Stimulated activated naive B cell treated with anti-CD40 and anti-IgM and Interleukin-4, amounts not matched to agents 10 μg/mL and 1 μg/mL and 100 μg/mL, for 72 hours (primary cell): ENCODE measurements around the gene EI24.
"Not testable (repeated sequence)": the region's sequence is repeated elsewhere in the genome, so short reads cannot be mapped to it uniquely, and the experiment has no call there.

Source experiments
- ATAC-seq, 2 donors: fragments of 150-1000 bp; cut with Tn5 transposase; replicated peaks; 2 replicates each; pipeline ENCODE4 v1.10.0; 2021; ENCODE audit warnings: moderate library complexity in 1 of 2
- DNase-seq: peaks from one replicate; pipeline ENCODE4 v3.0.0; 2021
- H3K27ac Mint-ChIP-seq: one replicate; pipeline ENCODE4 v1.8.0; 2022; ENCODE audit warnings: mild to moderate bottlenecking, mixed read lengths
- H3K27me3 Mint-ChIP-seq, 2 donors: one replicate each; pipeline ENCODE4 v1.8.0; 2022; ENCODE audit warnings: mixed read lengths in 2 of 2
- H3K36me3 Mint-ChIP-seq, 2 donors: one replicate each; pipeline ENCODE4 v1.8.0; 2022; ENCODE audit warnings: mixed read lengths in 2 of 2, mild to moderate bottlenecking in 1 of 2
- H3K4me1 Mint-ChIP-seq, 2 donors: one replicate each; pipeline ENCODE4 v1.8.0; 2022; ENCODE audit warnings: mixed read lengths in 2 of 2, mild to moderate bottlenecking in 1 of 2
- H3K4me3 Mint-ChIP-seq, 2 donors: one replicate each; pipeline ENCODE4 v1.8.0; 2022; ENCODE audit warnings: mild to moderate bottlenecking in 2 of 2, mixed read lengths in 2 of 2, moderate library complexity in 1 of 2
- H3K9me3 Mint-ChIP-seq, 2 donors: one replicate each; pipeline ENCODE4 v1.8.0; 2022; ENCODE audit warnings: mixed read lengths in 2 of 2, mild to moderate bottlenecking in 1 of 2

Gene EI24

DNA sequence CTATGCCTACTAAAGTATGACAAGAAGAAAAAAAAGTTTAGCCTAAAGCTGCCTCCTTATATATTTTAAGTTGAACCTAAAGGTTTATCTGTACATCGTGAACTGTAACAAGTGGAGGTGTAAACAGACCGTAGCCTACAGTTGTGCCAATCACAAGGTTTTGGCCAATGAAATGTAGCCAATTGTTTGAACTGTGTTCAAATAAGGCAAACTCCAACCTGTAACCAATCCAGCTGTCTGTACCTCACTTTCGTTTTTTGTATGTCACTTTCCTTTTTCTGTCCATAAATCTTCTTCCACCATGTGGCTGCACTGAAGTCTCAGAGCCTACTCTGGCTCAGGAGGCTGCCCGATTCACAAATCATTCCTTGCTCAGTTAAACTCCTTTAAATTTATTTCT, 6.8 kb upstream of the EI24 start:
- Mint-ChIP-seq H3K27ac (no peak overlapping the region), H3K4me1 (no peaks in the 10 kb centered on the region), H3K36me3 (no peaks in the 10 kb centered on the region), H3K9me3 (no peaks in the 10 kb centered on the region), H3K4me3 (no peak overlapping the region), H3K27me3 (peaks cover 0 to 1% of the 10 kb centered on the region in 2 donors)
- ATAC-seq: no peak
- DNase-seq: no peak

DNA sequence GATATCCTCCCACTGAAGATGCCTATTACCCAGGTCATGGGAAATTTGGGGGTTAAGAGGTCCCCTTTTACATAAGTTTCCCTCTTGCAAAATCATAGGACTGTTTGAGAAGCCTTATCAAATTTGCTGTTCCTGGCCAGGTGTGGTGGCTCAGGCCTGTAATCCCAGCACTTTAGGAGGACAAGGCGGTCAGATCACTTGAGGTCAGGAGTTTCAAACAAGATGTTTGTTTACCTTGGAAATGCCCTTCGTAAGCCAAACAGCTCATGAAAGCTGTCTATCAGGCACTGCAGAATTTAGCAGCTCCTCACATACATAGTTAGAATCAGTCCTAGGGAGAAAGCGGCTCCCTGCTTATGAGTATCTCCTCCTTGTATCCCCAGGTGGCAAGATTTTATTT, 4.9 kb upstream of the EI24 start:
- ATAC-seq: no peak
- no peaks in the 10 kb centered on the region for H3K9me3 Mint-ChIP-seq
- H3K27me3 Mint-ChIP-seq: no peaks in the 10 kb centered on the region
- no peaks in the 10 kb centered on the region for H3K36me3 Mint-ChIP-seq
- H3K27ac Mint-ChIP-seq: no peak overlapping the region
- DNase-seq: no peak
- no peak overlapping the region for H3K4me3 Mint-ChIP-seq
- H3K4me1 Mint-ChIP-seq: peaks cover 0 to 3% of the 10 kb centered on the region in 2 donors

DNA sequence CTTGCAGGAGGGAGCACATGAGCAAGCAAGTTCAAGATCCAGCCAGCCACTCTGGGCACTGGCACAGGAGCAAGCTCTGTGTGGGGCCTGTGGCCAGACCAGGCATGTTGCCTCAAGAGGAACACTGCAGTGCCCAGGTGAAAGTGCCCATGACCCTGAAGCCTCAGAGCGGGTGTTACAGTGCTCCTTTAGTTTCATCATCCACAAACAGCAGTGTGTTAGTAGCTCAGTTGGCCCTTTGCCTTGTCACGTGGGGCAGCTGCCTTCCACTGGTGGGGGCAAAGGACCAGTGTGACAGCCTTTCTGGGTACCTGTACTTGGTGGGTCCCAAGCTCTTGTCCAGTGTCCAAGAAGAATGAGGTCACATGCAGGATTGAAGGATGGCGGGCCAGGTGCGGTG, 3.0 kb upstream of the EI24 start:
- Mint-ChIP-seq H3K36me3 (no peaks in the 10 kb centered on the region), H3K4me1 (peaks cover 10 to 15% of the 10 kb centered on the region in 2 donors), H3K9me3 (no peaks in the 10 kb centered on the region), H3K4me3 (no peak overlapping the region), H3K27me3 (no peaks in the 10 kb centered on the region), H3K27ac (no peak overlapping the region)
- DNase-seq (no peak), ATAC-seq (no peak)

DNA sequence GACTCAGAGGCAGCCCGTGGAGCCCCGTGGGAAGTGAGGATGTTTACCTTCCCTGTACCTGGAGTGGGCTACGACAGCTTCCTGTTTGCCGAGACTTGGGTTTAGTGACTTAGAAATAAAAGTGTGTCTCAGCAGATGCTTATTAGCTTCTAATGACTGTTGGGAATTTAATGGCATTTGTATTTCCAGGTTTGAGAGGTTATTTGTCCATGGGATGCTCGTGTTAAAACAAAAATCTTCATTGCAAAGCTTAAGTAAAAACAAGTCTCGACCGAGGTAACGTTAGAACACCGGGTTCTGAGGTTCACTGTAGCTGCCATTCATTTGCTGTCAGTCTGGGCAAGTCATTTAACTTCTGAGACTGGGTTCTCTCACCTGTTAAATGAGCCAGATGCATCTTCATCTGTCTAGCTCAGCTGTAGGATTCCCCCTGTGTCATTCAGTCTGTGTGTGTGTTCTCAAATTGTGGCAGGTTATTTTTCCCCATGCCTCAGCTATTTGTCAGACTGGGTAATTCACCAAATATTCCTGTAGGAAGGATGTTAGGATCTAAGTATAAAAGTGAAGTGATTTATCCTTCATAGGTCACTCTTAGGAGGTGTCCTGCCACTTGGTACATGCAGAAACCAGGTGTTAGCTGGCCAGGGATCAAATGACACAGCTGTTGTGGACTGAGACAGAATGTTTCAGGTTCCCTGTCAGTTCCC, 791 bp downstream of the EI24 start:
- peaks cover 13 to 20% of the 10 kb centered on the region in 2 donors for H3K36me3 Mint-ChIP-seq
- H3K4me3 Mint-ChIP-seq: peak overlapping the region; percentile 93 to 97
- peak overlapping the region; percentile 93 for H3K27ac Mint-ChIP-seq
- DNase-seq (no peak), ATAC-seq (peak; percentile 38 to 47)
- no peaks in the 10 kb centered on the region for H3K27me3 Mint-ChIP-seq
- peaks cover 10 to 15% of the 10 kb centered on the region in 2 donors for H3K4me1 Mint-ChIP-seq
- no peaks in the 10 kb centered on the region for H3K9me3 Mint-ChIP-seq

- Mint-ChIP-seq H3K9me3 (no peaks in the 10 kb centered on the region), H3K4me1 (peaks cover 10 to 15% of the 10 kb centered on the region in 2 donors), H3K27ac (no peak overlapping the region), H3K4me3 (no peak overlapping the region), H3K36me3 (peaks cover 17 to 24% of the 10 kb centered on the region in 2 donors), H3K27me3 (no peaks in the 10 kb centered on the region)
- DNase-seq (no peak), ATAC-seq (no peak)
Measured at GRCh38 chr11:125570952-125571351, 1.7 kb downstream of the EI24 start.

GRCh38 chr11:125572916-125573315, 3.6 kb downstream of the EI24 start:
- ATAC-seq (no peak), DNase-seq (no peak)
- Mint-ChIP-seq H3K4me1 (peaks cover 10 to 15% of the 10 kb centered on the region in 2 donors), H3K9me3 (no peaks in the 10 kb centered on the region), H3K27me3 (no peaks in the 10 kb centered on the region), H3K27ac (no peak overlapping the region), H3K36me3 (peaks cover 21 to 32% of the 10 kb centered on the region in 2 donors), H3K4me3 (no peak overlapping the region)

- not testable (repeated sequence) for H3K4me1 Mint-ChIP-seq, H3K9me3 Mint-ChIP-seq, H3K27me3 Mint-ChIP-seq, ATAC-seq, DNase-seq, H3K27ac Mint-ChIP-seq, H3K4me3 Mint-ChIP-seq
- peaks cover 33 to 41% of the 10 kb centered on the region in 2 donors for H3K36me3 Mint-ChIP-seq
Measured at GRCh38 chr11:125577181-125577580, 7.9 kb downstream of the EI24 start.

DNA sequence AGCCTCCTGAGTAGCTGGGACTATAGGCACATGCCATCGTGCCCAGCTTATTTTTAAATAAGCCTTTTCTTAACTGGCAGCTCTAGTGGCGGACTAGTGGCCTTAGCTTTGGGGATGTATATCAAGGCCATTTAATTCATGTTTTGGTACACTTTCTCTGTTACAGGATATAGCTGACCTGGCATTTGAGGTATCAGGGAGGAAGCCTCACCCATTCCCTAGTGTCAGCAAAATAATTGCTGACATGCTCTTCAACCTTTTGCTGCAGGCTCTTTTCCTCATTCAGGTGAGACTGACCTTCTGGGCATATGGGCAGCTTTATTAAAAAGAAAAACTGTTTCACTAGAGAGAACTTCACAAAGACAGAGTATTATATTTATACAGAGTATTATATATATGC, 9.5 kb downstream of the EI24 start:
- Mint-ChIP-seq H3K36me3 (peaks cover 34 to 44% of the 10 kb centered on the region in 2 donors), H3K4me1 (no peaks in the 10 kb centered on the region), H3K9me3 (no peaks in the 10 kb centered on the region), H3K4me3 (no peak overlapping the region), H3K27ac (no peak overlapping the region), H3K27me3 (no peaks in the 10 kb centered on the region)
- DNase-seq (no peak), ATAC-seq (no peak)

DNA sequence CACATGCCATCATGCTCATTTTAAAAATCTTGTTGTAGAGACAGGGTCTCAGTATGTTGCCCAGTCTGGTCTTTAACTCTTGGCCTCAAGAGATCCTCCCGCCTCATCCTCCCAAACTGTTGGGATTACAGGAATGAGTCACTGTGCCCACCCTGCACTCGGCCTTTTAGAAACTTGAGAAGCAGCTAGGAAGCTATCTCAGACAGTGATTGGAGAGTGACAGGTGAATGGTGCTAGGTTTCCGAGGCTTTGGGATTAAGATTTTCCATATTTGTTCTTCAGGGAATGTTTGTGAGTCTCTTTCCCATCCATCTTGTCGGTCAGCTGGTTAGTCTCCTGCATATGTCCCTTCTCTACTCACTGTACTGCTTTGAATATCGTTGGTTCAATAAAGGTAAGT, 10.5 kb downstream of the EI24 start:
- Mint-ChIP-seq H3K9me3 (no peaks in the 10 kb centered on the region), H3K27ac (no peak overlapping the region), H3K36me3 (peaks cover 34 to 45% of the 10 kb centered on the region in 2 donors), H3K4me3 (no peak overlapping the region), H3K27me3 (no peaks in the 10 kb centered on the region), H3K4me1 (no peaks in the 10 kb centered on the region)
- DNase-seq (no peak), ATAC-seq (no peak)

GRCh38 chr11:125583496-125583895, 14.2 kb downstream of the EI24 start:
- H3K4me1 Mint-ChIP-seq: peaks cover 3 to 6% of the 10 kb centered on the region in 2 donors
- no peak for ATAC-seq
- H3K27me3 Mint-ChIP-seq: no peaks in the 10 kb centered on the region
- H3K9me3 Mint-ChIP-seq: no peaks in the 10 kb centered on the region
- DNase-seq: no peak
- H3K4me3 Mint-ChIP-seq: no peak overlapping the region
- peaks cover 25 to 29% of the 10 kb centered on the region in 2 donors for H3K36me3 Mint-ChIP-seq
- H3K27ac Mint-ChIP-seq: no peak overlapping the region

DNA sequence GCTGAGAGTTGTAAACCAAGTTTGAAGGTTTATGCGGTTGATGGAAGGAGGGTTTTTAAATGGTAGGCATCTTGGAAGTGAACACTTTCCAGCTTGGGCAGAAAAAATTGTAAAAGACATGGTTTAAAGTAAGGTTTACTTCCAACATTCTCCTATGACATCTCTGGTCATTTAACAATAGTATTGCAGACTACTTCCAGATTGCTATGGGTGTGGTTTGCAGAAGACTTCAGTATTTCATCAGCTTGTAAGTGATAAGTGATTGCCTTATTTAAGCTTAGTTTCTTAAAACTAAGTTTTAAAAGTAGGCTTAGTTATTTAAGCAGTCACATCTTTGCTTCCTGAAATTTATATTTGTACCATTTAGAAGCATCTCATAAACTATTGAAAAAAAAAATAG, 16.2 kb downstream of the EI24 start:
- DNase-seq (no peak), ATAC-seq (no peak)
- Mint-ChIP-seq H3K27ac (peak overlapping the region; percentile 42), H3K9me3 (no peaks in the 10 kb centered on the region), H3K27me3 (no peaks in the 10 kb centered on the region), H3K4me3 (no peak overlapping the region), H3K36me3 (peaks cover 18 to 21% of the 10 kb centered on the region in 2 donors), H3K4me1 (peaks cover 4 to 7% of the 10 kb centered on the region in 2 donors)

GRCh38 chr11:125586623-125587022, 17.3 kb downstream of the EI24 start:
- Mint-ChIP-seq H3K27ac (no peak overlapping the region), H3K9me3 (no peaks in the 10 kb centered on the region), H3K4me3 (no peak overlapping the region), H3K4me1 (peaks cover 4 to 13% of the 10 kb centered on the region in 2 donors), H3K27me3 (no peaks in the 10 kb centered on the region), H3K36me3 (peaks cover 21 to 24% of the 10 kb centered on the region in 2 donors)
- DNase-seq (no peak), ATAC-seq (no peak)

DNA sequence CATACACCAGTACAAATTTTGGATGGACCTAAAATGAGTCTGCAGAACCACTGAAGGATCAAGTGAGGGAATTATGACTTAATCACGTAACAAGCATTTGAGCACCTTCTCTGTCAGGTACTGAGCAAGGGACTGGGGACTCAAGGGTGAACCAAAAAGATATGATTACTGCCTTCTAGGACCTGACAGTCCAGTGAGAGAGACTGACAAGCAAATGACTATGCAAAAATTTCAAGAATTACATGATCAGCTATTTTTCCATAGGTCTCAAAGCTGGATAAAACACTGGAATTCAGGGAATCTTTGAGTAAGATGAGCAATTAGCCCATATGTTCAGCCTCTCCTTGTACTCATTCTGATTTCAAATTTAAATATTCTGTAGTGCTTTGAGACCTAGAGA, 18.2 kb downstream of the EI24 start:
- Mint-ChIP-seq H3K27ac (no peak overlapping the region), H3K36me3 (peaks cover 22 to 30% of the 10 kb centered on the region in 2 donors), H3K4me1 (peaks cover 4 to 13% of the 10 kb centered on the region in 2 donors), H3K4me3 (no peak overlapping the region), H3K27me3 (no peaks in the 10 kb centered on the region), H3K9me3 (no peaks in the 10 kb centered on the region)
- DNase-seq (no peak), ATAC-seq (no peak)

- H3K36me3 Mint-ChIP-seq: peaks cover 22 to 34% of the 10 kb centered on the region in 2 donors
- no peak overlapping the region for H3K4me3 Mint-ChIP-seq
- ATAC-seq: no peak
- DNase-seq: no peak
- no peaks in the 10 kb centered on the region for H3K9me3 Mint-ChIP-seq
- peaks cover 9 to 19% of the 10 kb centered on the region in 2 donors for H3K4me1 Mint-ChIP-seq
- H3K27me3 Mint-ChIP-seq: no peaks in the 10 kb centered on the region
- no peak overlapping the region for H3K27ac Mint-ChIP-seq
Measured at GRCh38 chr11:125588505-125588904, 19.2 kb downstream of the EI24 start.

DNA sequence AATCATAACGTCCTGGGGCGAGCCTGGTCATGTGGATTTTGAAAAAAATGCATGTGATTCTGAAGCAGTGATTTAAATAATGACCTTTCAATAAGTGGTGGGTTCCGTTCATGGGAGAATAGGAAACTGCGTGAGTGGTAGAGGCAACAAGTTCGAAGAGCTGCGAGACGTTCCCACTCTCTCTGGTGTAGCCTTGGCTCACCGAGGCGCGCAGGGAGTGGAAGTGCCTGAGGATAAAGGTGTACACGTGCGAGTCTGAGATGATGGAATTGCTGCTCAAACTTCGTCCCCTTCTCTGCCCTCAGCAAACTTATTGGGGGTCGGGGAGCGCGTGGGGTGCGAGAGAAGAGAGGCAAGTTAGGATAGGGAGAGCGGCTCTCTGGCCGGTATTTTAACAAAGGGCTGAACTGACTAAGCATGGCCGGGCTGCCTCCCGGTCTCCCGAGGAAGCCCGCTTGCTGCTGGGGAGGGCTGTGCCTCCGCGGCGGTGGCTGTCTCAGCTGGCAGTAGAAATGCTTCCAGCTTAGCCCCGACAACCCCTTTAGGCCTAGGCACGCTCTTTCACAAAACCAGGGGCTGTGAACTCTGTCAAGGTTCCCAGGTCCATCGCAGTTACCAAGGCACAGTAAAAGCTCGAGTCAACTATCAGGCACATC, 22.5 kb downstream of the EI24 start:
- H3K27ac Mint-ChIP-seq: peak overlapping the region; percentile 100
- ATAC-seq: peak; percentile 36
- peaks cover 23 to 51% of the 10 kb centered on the region in 2 donors for H3K4me1 Mint-ChIP-seq
- peak overlapping the region; percentile 93 to 100 for H3K4me3 Mint-ChIP-seq
- peak; percentile 38 for DNase-seq
- H3K27me3 Mint-ChIP-seq: no peaks in the 10 kb centered on the region
- H3K9me3 Mint-ChIP-seq: no peaks in the 10 kb centered on the region
- H3K36me3 Mint-ChIP-seq: peaks cover 22 to 41% of the 10 kb centered on the region in 2 donors
